ENCODE data around the gene METTL2B. TPM values are rescaled to one million over a fixed set of nuclear protein-coding genes. Genes with fewer than 3 reads are reported as not detected.
A peak's percentile ranks its signal among the peaks of the same experiment; 100 is the strongest.

The METTL2B gene
- total RNA-seq, 1 experiment from 2014 or later, result 40.4 TPM

GRCh38 chr7:128455543-128456254 lies 20.8 kb upstream of the METTL2B start, which contains the start of gene HILPDA (continued):
- TF ChIP-seq TP53 (CRISPR knock-in tag; IDR thresholded peaks at IDR 0.05) (no peak), MYBL2 (CRISPR knock-in tag; IDR thresholded peaks at IDR 0.05) (peak; percentile 28; the same call in 1 of the 2 replicates), ATF3 (CRISPR knock-in tag; conservative IDR thresholded peaks at IDR 0.05) (no peak), ZNF232 (CRISPR knock-in tag; IDR thresholded peaks at IDR 0.05) (peak; percentile 88; the same call in 1 of the 2 replicates), AFF4 (CRISPR knock-in tag; IDR thresholded peaks at IDR 0.05; ENCODE audit: borderline replicate concordance) (no peak), OVOL2 (CRISPR knock-in tag; IDR thresholded peaks at IDR 0.05; ENCODE audit: borderline replicate concordance) (no peak), USF1 (CRISPR knock-in tag; IDR thresholded peaks at IDR 0.05) (no peak), ARID4B (CRISPR knock-in tag; IDR thresholded peaks at IDR 0.05; ENCODE audit: borderline replicate concordance) (no peak; the same call in none of the 2 replicates), NFYB (CRISPR knock-in tag; conservative IDR thresholded peaks at IDR 0.05; ENCODE audit: low read depth) (no peak), ESRRA (CRISPR knock-in tag; IDR thresholded peaks at IDR 0.05; ENCODE audit: borderline replicate concordance) (no peak; the same call in 1 of the 2 replicates), ZMAT4 (CRISPR knock-in tag; IDR thresholded peaks at IDR 0.05) (no peak), JAZF1 (CRISPR knock-in tag; IDR thresholded peaks at IDR 0.05) (no peak), ZNF263 (CRISPR knock-in tag; IDR thresholded peaks at IDR 0.05; ENCODE audit: low read depth) (no peak), FOXJ3 (CRISPR knock-in tag; IDR thresholded peaks at IDR 0.05; ENCODE audit: borderline replicate concordance) (no peak), ZBTB43 (CRISPR knock-in tag; IDR thresholded peaks at IDR 0.05) (0 out of 2 replicates have a peak, but pooled peaks have one; percentile 42), ATF2 (CRISPR knock-in tag; IDR thresholded peaks at IDR 0.05; ENCODE audit: borderline replicate concordance, low read depth) (no peak), RORB (CRISPR knock-in tag; IDR thresholded peaks at IDR 0.05) (no peak), ZBTB21 (CRISPR knock-in tag; IDR thresholded peaks at IDR 0.05; ENCODE audit: borderline replicate concordance) (no peak), CDX4 (CRISPR knock-in tag; IDR thresholded peaks at IDR 0.05; ENCODE audit: borderline replicate concordance) (no peak), ZNF396 (CRISPR knock-in tag; IDR thresholded peaks at IDR 0.05; ENCODE audit: borderline replicate concordance) (no peak), ELF4 (CRISPR knock-in tag; IDR thresholded peaks at IDR 0.05; ENCODE audit: low read depth) (no peak), CBFB (CRISPR knock-in tag; IDR thresholded peaks at IDR 0.05; ENCODE audit: low read depth) (no peak)
